Nephron progenitor cell (in vitro differentiated cells): ENCODE measurements around the gene ATP1A2.

Source experiments
- DNase-seq: peaks from one replicate; pipeline ENCODE4 v3.0.0; 2021
- H3K27ac Mint-ChIP-seq: 2 replicates; pipeline ENCODE4 v1.8.0; 2021; ENCODE audit warnings: mild to moderate bottlenecking, moderate library complexity, mixed read lengths
- H3K27me3 Mint-ChIP-seq: 2 replicates; pipeline ENCODE4 v1.8.0; 2021; ENCODE audit warnings: mild to moderate bottlenecking, low read depth, mixed read lengths; ENCODE audit not compliant: poor library complexity
- H3K36me3 Mint-ChIP-seq: 2 replicates; pipeline ENCODE4 v1.8.0; 2021; ENCODE audit warnings: low read depth, mixed read lengths
- H3K4me1 Mint-ChIP-seq: 2 replicates; pipeline ENCODE4 v1.8.0; 2021; ENCODE audit warnings: mixed read lengths
- H3K4me3 Mint-ChIP-seq: 2 replicates; pipeline ENCODE4 v1.8.0; 2021; ENCODE audit warnings: mild to moderate bottlenecking, moderate library complexity, mixed read lengths
- H3K9me3 Mint-ChIP-seq: 2 replicates; pipeline ENCODE4 v1.8.0; 2021; ENCODE audit warnings: mild to moderate bottlenecking, moderate library complexity, mixed read lengths
- TF ChIP-seq, protein P1 (sequence below): fragments of 200-600 bp; sonication (generic); IDR thresholded peaks from 2 replicates; pipeline ENCODE4 v1.5.0; 2021; ENCODE audit warnings: antibody characterized with exemption

Gene ATP1A2

GRCh38 chr1:160167056-160167455 is 51.5 kb downstream of the ATP1A2 start:
- peaks cover 24% of the 10 kb centered on the region for H3K27me3 Mint-ChIP-seq
- TF ChIP-seq, protein P1, sequence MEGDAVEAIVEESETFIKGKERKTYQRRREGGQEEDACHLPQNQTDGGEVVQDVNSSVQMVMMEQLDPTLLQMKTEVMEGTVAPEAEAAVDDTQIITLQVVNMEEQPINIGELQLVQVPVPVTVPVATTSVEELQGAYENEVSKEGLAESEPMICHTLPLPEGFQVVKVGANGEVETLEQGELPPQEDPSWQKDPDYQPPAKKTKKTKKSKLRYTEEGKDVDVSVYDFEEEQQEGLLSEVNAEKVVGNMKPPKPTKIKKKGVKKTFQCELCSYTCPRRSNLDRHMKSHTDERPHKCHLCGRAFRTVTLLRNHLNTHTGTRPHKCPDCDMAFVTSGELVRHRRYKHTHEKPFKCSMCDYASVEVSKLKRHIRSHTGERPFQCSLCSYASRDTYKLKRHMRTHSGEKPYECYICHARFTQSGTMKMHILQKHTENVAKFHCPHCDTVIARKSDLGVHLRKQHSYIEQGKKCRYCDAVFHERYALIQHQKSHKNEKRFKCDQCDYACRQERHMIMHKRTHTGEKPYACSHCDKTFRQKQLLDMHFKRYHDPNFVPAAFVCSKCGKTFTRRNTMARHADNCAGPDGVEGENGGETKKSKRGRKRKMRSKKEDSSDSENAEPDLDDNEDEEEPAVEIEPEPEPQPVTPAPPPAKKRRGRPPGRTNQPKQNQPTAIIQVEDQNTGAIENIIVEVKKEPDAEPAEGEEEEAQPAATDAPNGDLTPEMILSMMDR, result no peak

GRCh38 chr1:160167580-160167979 is 52.0 kb downstream of the ATP1A2 start:
- peaks cover 49% of the 10 kb centered on the region for H3K4me1 Mint-ChIP-seq
- H3K36me3 Mint-ChIP-seq, result no peaks in the 10 kb centered on the region
- H3K27ac Mint-ChIP-seq, result no peak overlapping the region
- no peak for DNase-seq
- H3K9me3 Mint-ChIP-seq, result no peaks in the 10 kb centered on the region
- no peak overlapping the region for H3K4me3 Mint-ChIP-seq
- peaks cover 23% of the 10 kb centered on the region for H3K27me3 Mint-ChIP-seq
- TF ChIP-seq, protein P1, result no peak

More at GRCh38 chr1:160167056-160167455, 51.5 kb downstream of the ATP1A2 start:
- Mint-ChIP-seq H3K27ac (peak overlapping the region; percentile 26), H3K9me3 (no peaks in the 10 kb centered on the region), H3K36me3 (no peaks in the 10 kb centered on the region), H3K4me3 (no peak overlapping the region), H3K4me1 (peaks cover 46% of the 10 kb centered on the region)
- DNase-seq, result no peak

DNA sequence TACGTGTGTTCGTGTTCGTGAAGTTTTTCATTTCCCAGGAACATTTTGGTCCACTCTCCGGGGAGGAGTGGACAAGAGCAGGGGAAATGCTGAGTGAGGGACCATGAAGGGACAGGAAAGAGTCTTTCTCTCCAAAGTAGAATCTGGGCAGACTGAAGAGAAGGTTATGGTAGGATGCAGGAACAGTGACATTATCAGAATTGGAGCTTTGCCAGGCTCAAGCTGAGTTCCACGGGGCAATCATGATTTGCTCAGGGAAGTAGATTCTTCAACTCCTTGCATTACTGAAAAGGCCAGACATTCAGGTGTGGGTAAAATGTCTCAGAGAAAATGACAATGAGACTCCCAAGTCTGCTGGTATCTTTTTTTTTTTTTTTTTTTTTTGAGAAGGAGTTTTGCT is 52.5 kb downstream of the ATP1A2 start:
- peaks cover 25% of the 10 kb centered on the region for H3K27me3 Mint-ChIP-seq
- H3K9me3 Mint-ChIP-seq, result no peaks in the 10 kb centered on the region
- no peak for DNase-seq
- TF ChIP-seq, protein P1, result no peak
- no peak overlapping the region for H3K4me3 Mint-ChIP-seq
- no peaks in the 10 kb centered on the region for H3K36me3 Mint-ChIP-seq
- H3K4me1 Mint-ChIP-seq, result peaks cover 49% of the 10 kb centered on the region
- no peak overlapping the region for H3K27ac Mint-ChIP-seq

- DNase-seq, result peak; percentile 20
- Mint-ChIP-seq H3K4me3 (no peak overlapping the region), H3K9me3 (no peaks in the 10 kb centered on the region), H3K36me3 (no peaks in the 10 kb centered on the region), H3K4me1 (peaks cover 49% of the 10 kb centered on the region), H3K27ac (peak overlapping the region; percentile 65), H3K27me3 (peaks cover 25% of the 10 kb centered on the region)
- TF ChIP-seq, protein P1, result no peak
Measured at GRCh38 chr1:160168609-160169369, 53.2 kb downstream of the ATP1A2 start.

DNA sequence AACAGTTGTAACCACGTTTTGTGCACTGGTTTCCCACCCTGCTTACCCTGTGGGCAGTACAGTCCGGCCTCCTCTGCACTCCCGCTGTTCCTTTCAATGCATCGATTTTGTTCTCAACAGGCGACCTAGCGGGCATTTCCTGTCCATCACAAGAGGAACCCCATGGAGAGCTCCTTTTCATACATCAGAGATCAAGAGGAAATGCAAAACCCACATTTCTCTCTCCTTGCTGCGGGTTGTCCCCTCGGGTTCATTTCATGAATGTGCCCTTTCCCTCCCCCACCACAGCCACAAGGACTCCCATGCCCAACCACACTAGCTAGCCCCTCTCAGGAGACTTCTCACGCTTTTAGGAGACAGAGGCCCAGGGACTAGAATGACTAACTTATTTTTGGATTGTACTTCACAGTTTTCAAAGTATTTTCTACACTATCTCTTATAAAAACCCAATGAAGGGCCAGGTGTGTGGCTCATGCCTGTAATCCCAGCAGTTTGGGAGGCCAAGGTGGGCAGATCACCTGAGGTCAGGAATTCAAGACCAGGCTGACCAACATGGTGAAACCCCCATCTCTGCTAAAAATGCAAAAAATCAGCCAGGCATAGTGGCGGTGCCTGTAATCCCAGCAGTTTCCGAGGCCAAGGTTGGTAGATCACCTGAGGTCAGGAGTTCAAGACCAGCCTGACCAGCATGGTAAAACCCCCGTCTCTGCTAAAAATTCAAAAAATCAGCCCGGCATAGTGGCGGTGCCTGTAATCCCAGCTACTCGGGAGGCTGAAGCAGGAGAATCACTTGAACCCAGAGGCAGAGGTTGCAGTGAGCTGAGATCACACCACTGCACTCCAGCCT is 54.2 kb downstream of the ATP1A2 start:
- DNase-seq, result peak; percentile 21
- Mint-ChIP-seq H3K9me3 (no peaks in the 10 kb centered on the region), H3K36me3 (no peaks in the 10 kb centered on the region), H3K4me3 (peak overlapping the region; percentile 23), H3K27ac (peak overlapping the region; percentile 65), H3K4me1 (peaks cover 49% of the 10 kb centered on the region), H3K27me3 (peaks cover 30% of the 10 kb centered on the region)
- TF ChIP-seq, protein P1, result no peak
